Effector memory CD8-positive, alpha-beta T cell (primary cell): ENCODE results near the gene SLX4.

Source experiments
- ATAC-seq: fragments of 150-1000 bp; cut with Tn5 transposase; replicated peaks from 2 replicates; pipeline ENCODE4 v1.10.0; 2021; ENCODE audit warnings: mild to moderate bottlenecking, moderate library complexity
- DNase-seq, 3 experiments: peaks; one replicate each; pipeline ENCODE4 v3.0.0; 2021
- H3K27ac Mint-ChIP-seq, 2 donors: one replicate each; pipeline ENCODE4 v1.8.0; 2022; ENCODE audit warnings: mild to moderate bottlenecking in 2 of 2, mixed read lengths in 2 of 2, moderate library complexity in 2 of 2
- H3K27me3 Mint-ChIP-seq, 2 donors: one replicate each; pipeline ENCODE4 v1.8.0; 2022; ENCODE audit warnings: mixed read lengths in 2 of 2
- H3K36me3 Mint-ChIP-seq: one replicate; pipeline ENCODE4 v1.8.0; 2022; ENCODE audit warnings: mild to moderate bottlenecking, moderate library complexity, mixed read lengths; ENCODE audit not compliant: insufficient read depth
- H3K4me1 Mint-ChIP-seq, 2 donors: one replicate each; pipeline ENCODE4 v1.8.0; 2022; ENCODE audit warnings: low read depth in 2 of 2, mixed read lengths in 2 of 2
- H3K4me3 Mint-ChIP-seq, 2 donors: one replicate each; pipeline ENCODE4 v1.8.0; 2022; ENCODE audit warnings: mild to moderate bottlenecking in 2 of 2, mixed read lengths in 2 of 2, moderate library complexity in 2 of 2
- H3K9me3 Mint-ChIP-seq, 2 donors: one replicate each; pipeline ENCODE4 v1.8.0; 2022; ENCODE audit warnings: mixed read lengths in 2 of 2

Gene SLX4

GRCh38 chr16:3601614-3602319 is 9.6 kb downstream of the SLX4 start:
- peaks cover 3 to 4% of the 10 kb centered on the region in 2 donors for H3K4me1 Mint-ChIP-seq
- peaks cover 9% of the 10 kb centered on the region for H3K36me3 Mint-ChIP-seq
- H3K27me3 Mint-ChIP-seq = no peaks in the 10 kb centered on the region
- H3K4me3 Mint-ChIP-seq = no peak overlapping the region
- no peak for ATAC-seq
- H3K27ac Mint-ChIP-seq = no peak overlapping the region
- DNase-seq = no peak
- no peaks in the 10 kb centered on the region for H3K9me3 Mint-ChIP-seq

- H3K27me3 Mint-ChIP-seq = no peaks in the 10 kb centered on the region
- H3K9me3 Mint-ChIP-seq = no peaks in the 10 kb centered on the region
- H3K27ac Mint-ChIP-seq = no peak overlapping the region
- H3K36me3 Mint-ChIP-seq = no peaks in the 10 kb centered on the region
- DNase-seq = no peak
- H3K4me1 Mint-ChIP-seq = peaks cover 2 to 3% of the 10 kb centered on the region in 2 donors
- H3K4me3 Mint-ChIP-seq = no peak overlapping the region
- ATAC-seq = no peak
Measured at GRCh38 chr16:3599922-3600321, 11.5 kb downstream of the SLX4 start.

GRCh38 chr16:3599121-3599520 is 12.3 kb downstream of the SLX4 start:
- no peaks in the 10 kb centered on the region for H3K36me3 Mint-ChIP-seq
- H3K27me3 Mint-ChIP-seq = no peaks in the 10 kb centered on the region
- H3K27ac Mint-ChIP-seq = no peak overlapping the region

GRCh38 chr16:3598236-3598635 is 13.2 kb downstream of the SLX4 start:
- Mint-ChIP-seq H3K4me1 (peaks cover 2 to 3% of the 10 kb centered on the region in 2 donors), H3K27ac (peak overlapping the region in 1 of 2 donors; percentile 71), H3K9me3 (no peaks in the 10 kb centered on the region), H3K36me3 (no peaks in the 10 kb centered on the region), H3K4me3 (no peak overlapping the region), H3K27me3 (no peaks in the 10 kb centered on the region)
- ATAC-seq (no peak), DNase-seq (no peak)

More at GRCh38 chr16:3599121-3599520, 12.3 kb downstream of the SLX4 start:
- no peaks in the 10 kb centered on the region for H3K9me3 Mint-ChIP-seq
- DNase-seq = no peak
- H3K4me3 Mint-ChIP-seq = no peak overlapping the region
- ATAC-seq = no peak
- peaks cover 2 to 3% of the 10 kb centered on the region in 2 donors for H3K4me1 Mint-ChIP-seq

- Mint-ChIP-seq H3K27ac (peak overlapping the region in 1 of 2 donors; percentile 71), H3K4me3 (no peak overlapping the region), H3K9me3 (no peaks in the 10 kb centered on the region), H3K36me3 (no peaks in the 10 kb centered on the region), H3K4me1 (peaks cover 2 to 3% of the 10 kb centered on the region in 2 donors), H3K27me3 (no peaks in the 10 kb centered on the region)
- DNase-seq (no peak), ATAC-seq (no peak)
Measured at GRCh38 chr16:3597676-3598075, 13.7 kb downstream of the SLX4 start.

GRCh38 chr16:3597226-3597625 is 14.2 kb downstream of the SLX4 start:
- no peaks in the 10 kb centered on the region for H3K9me3 Mint-ChIP-seq
- no peak for DNase-seq
- no peaks in the 10 kb centered on the region for H3K36me3 Mint-ChIP-seq
- ATAC-seq = no peak
- H3K4me3 Mint-ChIP-seq = no peak overlapping the region
- H3K4me1 Mint-ChIP-seq = peaks cover 2 to 3% of the 10 kb centered on the region in 2 donors
- H3K27me3 Mint-ChIP-seq = no peaks in the 10 kb centered on the region
- no peak overlapping the region for H3K27ac Mint-ChIP-seq

- Mint-ChIP-seq H3K27me3 (no peaks in the 10 kb centered on the region), H3K36me3 (no peaks in the 10 kb centered on the region), H3K4me1 (peaks cover under 1 to 4% of the 10 kb centered on the region in 2 donors), H3K27ac (no peak overlapping the region), H3K9me3 (no peaks in the 10 kb centered on the region), H3K4me3 (no peak overlapping the region)
- DNase-seq (no peak), ATAC-seq (no peak)
Measured at GRCh38 chr16:3596101-3596861, 15.1 kb downstream of the SLX4 start.

- H3K9me3 Mint-ChIP-seq = no peaks in the 10 kb centered on the region
- no peak overlapping the region for H3K27ac Mint-ChIP-seq
- H3K4me1 Mint-ChIP-seq = peaks cover 5 to 8% of the 10 kb centered on the region in 2 donors
- peaks cover 2% of the 10 kb centered on the region for H3K36me3 Mint-ChIP-seq
- no peaks in the 10 kb centered on the region for H3K27me3 Mint-ChIP-seq
- no peak for ATAC-seq
- no peak for DNase-seq
- no peak overlapping the region for H3K4me3 Mint-ChIP-seq
Measured at GRCh38 chr16:3595521-3596021, 15.8 kb downstream of the SLX4 start.

GRCh38 chr16:3595110-3595486 is 16.3 kb downstream of the SLX4 start:
- DNase-seq (no peak), ATAC-seq (no peak)
- Mint-ChIP-seq H3K4me3 (no peak overlapping the region), H3K27ac (no peak overlapping the region), H3K9me3 (no peaks in the 10 kb centered on the region), H3K36me3 (peaks cover 2% of the 10 kb centered on the region), H3K27me3 (no peaks in the 10 kb centered on the region), H3K4me1 (peaks cover 5 to 8% of the 10 kb centered on the region in 2 donors)

- peak overlapping the region in 1 of 2 donors; percentile 35 for H3K27ac Mint-ChIP-seq
- peaks cover 2% of the 10 kb centered on the region for H3K36me3 Mint-ChIP-seq
- H3K27me3 Mint-ChIP-seq = no peaks in the 10 kb centered on the region
- ATAC-seq (no peak), DNase-seq (no peak)
- no peaks in the 10 kb centered on the region for H3K9me3 Mint-ChIP-seq
- peaks cover 5 to 8% of the 10 kb centered on the region in 2 donors for H3K4me1 Mint-ChIP-seq
- H3K4me3 Mint-ChIP-seq = no peak overlapping the region
Measured at GRCh38 chr16:3594316-3595109, 16.9 kb downstream of the SLX4 start.

- H3K4me3 Mint-ChIP-seq = no peak overlapping the region
- no peak overlapping the region for H3K27ac Mint-ChIP-seq
- H3K9me3 Mint-ChIP-seq = no peaks in the 10 kb centered on the region
- H3K36me3 Mint-ChIP-seq = peaks cover 2% of the 10 kb centered on the region
- H3K4me1 Mint-ChIP-seq = peaks cover 5 to 8% of the 10 kb centered on the region in 2 donors
- no peak for DNase-seq
- no peaks in the 10 kb centered on the region for H3K27me3 Mint-ChIP-seq
- ATAC-seq = no peak
Measured at GRCh38 chr16:3592559-3592958, 18.8 kb downstream of the SLX4 start.

- Mint-ChIP-seq H3K4me1 (peaks cover 4 to 5% of the 10 kb centered on the region in 2 donors), H3K9me3 (no peaks in the 10 kb centered on the region), H3K27ac (no peak overlapping the region), H3K4me3 (no peak overlapping the region), H3K27me3 (no peaks in the 10 kb centered on the region), H3K36me3 (peaks cover 2% of the 10 kb centered on the region)
- ATAC-seq (no peak), DNase-seq (no peak)
Measured at GRCh38 chr16:3591991-3592390, 19.4 kb downstream of the SLX4 start.

- Mint-ChIP-seq H3K4me1 (peaks cover 4 to 5% of the 10 kb centered on the region in 2 donors), H3K27me3 (no peaks in the 10 kb centered on the region), H3K36me3 (peaks cover 2% of the 10 kb centered on the region), H3K9me3 (no peaks in the 10 kb centered on the region), H3K27ac (no peak overlapping the region), H3K4me3 (no peak overlapping the region)
- no peak for ATAC-seq
- DNase-seq = no peak
Measured at GRCh38 chr16:3591436-3591803, 20.0 kb downstream of the SLX4 start.
